SK-N-SH treated with all-trans-retinoic acid at 6 μM for 48 hours (cell line): ENCODE measurements around the gene KLHL33.

ENCODE experiments used
- ARNTL ChIP-seq: fragments of 450-650 bp; formaldehyde crosslinking; IDR thresholded peaks from 2 replicates; pipeline ENCODE4 v1.5.0; 2020; ENCODE audit warnings: low read depth, mild to moderate bottlenecking, moderate library complexity, borderline replicate concordance
- CSDC2 ChIP-seq: fragments of 250-450 bp; sonication (Bioruptor Pico); IDR thresholded peaks from 2 replicates; pipeline ENCODE4 v1.5.0; 2020; ENCODE audit warnings: mild to moderate bottlenecking, moderate library complexity
- OSR1 ChIP-seq: fragments of 250-450 bp; sonication (Bioruptor Pico); IDR thresholded peaks from 2 replicates; pipeline ENCODE4 v1.8.0; 2022; ENCODE audit warnings: moderate library complexity, mild to moderate bottlenecking, inconsistent platforms
- PPARA ChIP-seq: fragments of 250-450 bp; sonication (Bioruptor Pico); IDR thresholded peaks from 2 replicates; pipeline ENCODE4 v1.5.0; 2020; ENCODE audit warnings: mild to moderate bottlenecking, borderline replicate concordance
- RARB ChIP-seq: fragments of 250-450 bp; sonication (Bioruptor Pico); IDR thresholded peaks from 2 replicates; pipeline ENCODE4 v1.8.0; 2021; ENCODE audit warnings: mild to moderate bottlenecking, moderate library complexity
- TCF4 ChIP-seq: fragments of 250-450 bp; sonication (Bioruptor Pico); IDR thresholded peaks from 2 replicates; pipeline ENCODE4 v1.8.0; 2021; ENCODE audit warnings: mild to moderate bottlenecking, moderate library complexity, borderline replicate concordance
- ZFP3 ChIP-seq: fragments of 250-450 bp; sonication (Bioruptor Pico); IDR thresholded peaks from 2 replicates; pipeline ENCODE4 v1.5.0; 2020; ENCODE audit warnings: mild to moderate bottlenecking, moderate library complexity
- ZFP30 ChIP-seq: fragments of 450-650 bp; formaldehyde crosslinking; IDR thresholded peaks from 2 replicates; pipeline ENCODE4 v1.5.0; 2022; ENCODE audit warnings: mild to moderate bottlenecking, moderate library complexity
- ZNF8 ChIP-seq: fragments of 450-650 bp; formaldehyde crosslinking; IDR thresholded peaks from 2 replicates; pipeline ENCODE4 v1.5.0; 2020; ENCODE audit warnings: mild to moderate bottlenecking, moderate library complexity
- TF ChIP-seq, protein P1 (sequence below): fragments of 250-450 bp; sonication (Bioruptor Pico); IDR thresholded peaks from 2 replicates; pipeline ENCODE4 v1.5.1; 2020; ENCODE audit warnings: low read depth, mild to moderate bottlenecking, moderate library complexity

DNA sequence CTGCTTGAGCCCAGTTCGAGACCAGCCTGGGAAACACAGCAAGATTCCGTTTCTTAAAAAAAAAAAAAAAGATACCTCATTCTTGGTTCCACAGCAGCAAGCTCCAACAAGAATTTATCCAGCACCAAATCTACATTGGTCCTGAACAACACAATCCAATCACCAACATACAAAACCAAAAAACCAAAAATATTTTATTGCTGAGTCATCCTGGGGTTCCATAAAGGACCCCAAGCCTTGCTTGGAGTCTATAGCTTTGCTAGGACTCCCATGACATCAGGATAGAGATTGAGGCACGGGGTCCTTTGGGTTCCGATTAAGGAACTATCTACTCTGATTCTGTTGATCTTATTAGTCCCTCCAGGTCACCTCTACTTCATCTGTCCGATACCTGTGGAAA lies 10.9 kb upstream of the KLHL33 start:
- TF ChIP-seq PPARA (CRISPR knock-in tag) (no peak), ZFP3 (CRISPR knock-in tag) (no peak), CSDC2 (no peak), ARNTL (CRISPR knock-in tag) (no peak), RARB (CRISPR knock-in tag) (no peak), ZNF8 (CRISPR knock-in tag) (no peak), OSR1 (CRISPR knock-in tag) (no peak), TCF4 (CRISPR knock-in tag) (no peak), ZFP30 (CRISPR knock-in tag) (no peak)
- TF ChIP-seq, protein P1, sequence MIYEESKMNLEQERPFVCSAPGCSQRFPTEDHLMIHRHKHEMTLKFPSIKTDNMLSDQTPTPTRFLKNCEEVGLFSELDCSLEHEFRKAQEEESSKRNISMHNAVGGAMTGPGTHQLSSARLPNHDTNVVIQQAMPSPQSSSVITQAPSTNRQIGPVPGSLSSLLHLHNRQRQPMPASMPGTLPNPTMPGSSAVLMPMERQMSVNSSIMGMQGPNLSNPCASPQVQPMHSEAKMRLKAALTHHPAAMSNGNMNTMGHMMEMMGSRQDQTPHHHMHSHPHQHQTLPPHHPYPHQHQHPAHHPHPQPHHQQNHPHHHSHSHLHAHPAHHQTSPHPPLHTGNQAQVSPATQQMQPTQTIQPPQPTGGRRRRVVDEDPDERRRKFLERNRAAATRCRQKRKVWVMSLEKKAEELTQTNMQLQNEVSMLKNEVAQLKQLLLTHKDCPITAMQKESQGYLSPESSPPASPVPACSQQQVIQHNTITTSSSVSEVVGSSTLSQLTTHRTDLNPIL (CRISPR knock-in tag) = no peak
